D341Med (cell line): ENCODE data around the gene ZNF746.
A peak's percentile ranks its signal among the peaks of the same experiment; 100 is the strongest.
"Not testable (repeated sequence)": the region's sequence is repeated elsewhere in the genome, so short reads cannot be mapped to it uniquely, and the experiment has no call there.

ENCODE experiments used
- DNase-seq: peaks from one replicate; pipeline ENCODE4 v3.0.0; 2012; ENCODE audit warnings: low spot score

Gene ZNF746

DNA sequence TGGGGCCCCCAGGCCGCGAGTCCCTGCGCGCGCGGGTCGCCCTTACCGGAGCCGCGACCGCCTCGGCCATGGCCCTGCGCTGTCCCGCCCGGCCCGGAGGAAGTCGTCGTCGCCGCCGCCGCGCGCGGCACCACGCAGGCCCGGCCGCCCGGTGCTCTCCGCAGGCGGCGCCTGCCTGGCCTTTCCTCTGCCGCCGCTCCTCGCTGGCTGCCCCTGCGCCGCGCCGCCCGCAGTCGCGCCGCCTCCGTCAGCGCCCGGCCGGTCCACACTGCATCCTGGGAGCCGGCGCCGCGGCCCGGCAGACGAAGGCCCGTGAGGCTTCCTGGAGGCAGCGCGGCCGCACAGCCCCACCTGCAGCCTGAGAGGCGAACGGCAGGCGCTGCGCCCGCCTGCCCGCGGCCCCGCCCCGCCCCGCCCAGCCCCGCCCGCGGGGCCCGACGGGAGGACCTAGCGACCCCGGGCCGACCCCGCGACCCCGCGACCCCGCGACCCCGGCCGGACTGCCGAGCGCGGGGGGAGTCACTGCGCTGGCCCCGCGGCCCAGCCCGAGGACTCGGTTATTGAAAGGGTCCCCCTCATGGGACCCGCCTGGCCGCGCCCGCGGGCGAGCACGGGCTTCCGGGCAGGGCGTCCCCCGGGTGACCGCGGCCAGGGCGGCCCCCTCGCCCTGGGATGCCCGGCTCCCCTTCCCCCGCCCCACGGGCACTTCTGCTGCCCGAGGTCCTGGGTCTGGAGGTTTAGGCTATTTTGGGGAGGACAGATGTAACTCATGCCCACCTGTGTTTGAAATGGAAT lies at the start of gene ZNF746:
ZNF746 (minus strand) TSS at position 343 of the 795 bp plus-strand sequence; CDS start at position 70, 273 bp downstream.
- peak; percentile 98 for DNase-seq

GRCh38 chr7:149547126-149547525 lies 49.5 kb upstream of the ZNF746 start:
- DNase-seq, result no peak

GRCh38 chr7:149546331-149546730 lies 48.7 kb upstream of the ZNF746 start:
- no peak for DNase-seq

GRCh38 chr7:149544028-149544427 lies 46.4 kb upstream of the ZNF746 start:
- DNase-seq, result no peak

DNA sequence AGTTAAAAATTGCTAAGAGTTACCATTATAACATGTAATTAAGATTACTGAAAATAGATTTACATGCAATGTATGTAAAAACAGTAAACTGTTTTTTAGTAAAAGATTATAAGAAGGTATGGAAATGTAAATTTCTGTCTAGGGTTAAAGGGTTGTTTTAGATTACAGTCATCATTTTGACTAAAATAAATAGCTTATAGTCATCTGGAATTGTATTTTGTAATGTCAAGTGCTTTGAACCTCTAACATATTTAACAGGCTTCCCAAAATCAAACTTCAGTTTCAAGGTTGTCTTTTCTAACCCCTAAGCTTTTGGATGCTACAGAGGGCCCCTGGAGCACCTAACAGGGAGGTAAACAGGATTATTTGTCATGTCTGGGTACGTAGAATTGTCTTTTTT lies 35.0 kb upstream of the ZNF746 start:
- no peak for DNase-seq

DNA sequence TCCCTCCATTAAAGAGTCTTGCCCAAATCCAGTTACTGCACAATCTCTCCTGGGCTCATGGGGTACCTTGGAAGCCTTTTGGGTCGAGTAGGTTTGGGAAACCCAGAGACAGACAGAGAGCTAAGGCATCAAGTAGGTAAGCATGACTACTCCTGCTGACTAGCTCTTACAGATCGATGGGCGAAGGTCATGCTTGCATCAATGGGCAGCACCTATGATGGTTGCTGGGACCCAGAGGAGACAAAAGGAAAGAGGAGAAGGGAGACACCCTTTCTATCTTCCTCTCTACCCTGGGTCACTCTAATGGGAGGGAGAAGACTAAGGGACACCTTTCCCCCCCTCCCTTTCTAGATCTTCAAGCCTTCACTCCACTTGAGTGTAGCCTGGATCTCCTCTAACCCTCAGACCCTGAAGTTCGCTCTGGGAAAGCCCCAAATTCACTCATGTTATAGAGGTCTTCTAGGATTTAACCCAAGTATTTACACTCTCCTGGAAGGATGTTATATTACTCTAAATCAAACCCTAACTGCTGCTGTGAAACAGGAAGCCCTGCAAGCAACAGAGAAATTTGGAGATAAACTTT lies 31.6 kb upstream of the ZNF746 start:
- DNase-seq, result no peak

DNA sequence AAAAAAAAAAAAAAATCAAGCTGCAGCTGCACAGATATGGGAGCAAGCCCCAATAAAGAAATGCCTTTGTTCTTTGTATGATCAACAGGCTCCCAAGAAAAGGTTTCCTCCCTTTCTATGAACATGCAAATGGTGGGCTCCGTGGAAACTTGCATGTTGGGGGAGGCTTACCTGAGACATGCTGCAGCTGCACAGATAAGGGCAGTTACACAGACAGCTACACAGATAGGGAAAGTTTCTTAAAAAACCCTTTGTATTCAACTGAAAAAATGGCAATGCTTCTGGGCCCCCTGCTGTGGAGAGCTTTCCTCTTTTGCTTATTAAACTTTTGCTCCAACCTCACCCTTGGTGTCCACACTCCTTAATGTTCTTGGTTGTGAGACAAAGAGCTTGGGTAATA lies 29.8 kb upstream of the ZNF746 start:
- no peak for DNase-seq

GRCh38 chr7:149525280-149525679 lies 27.7 kb upstream of the ZNF746 start:
- DNase-seq, result no peak

DNA sequence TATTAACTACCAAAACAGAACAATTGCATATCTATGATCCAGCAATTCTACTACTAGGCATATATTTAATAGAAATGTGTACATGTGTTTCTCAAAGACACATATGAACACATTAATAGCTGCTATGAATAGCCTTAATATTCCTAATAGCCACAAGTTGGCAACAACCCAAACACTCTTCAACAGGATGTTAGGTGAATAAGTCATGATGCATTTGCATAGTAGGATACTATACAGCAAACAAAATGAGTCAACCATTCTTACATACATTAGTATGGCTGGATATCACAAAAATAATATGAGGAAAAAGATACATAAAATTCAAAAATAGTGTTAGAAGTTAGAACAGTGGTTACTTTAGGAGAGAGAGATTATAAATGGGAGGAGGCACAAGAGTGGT lies 26.8 kb upstream of the ZNF746 start:
- no peak for DNase-seq

- no peak for DNase-seq
Measured at GRCh38 chr7:149510248-149510647, 12.6 kb upstream of the ZNF746 start.

DNA sequence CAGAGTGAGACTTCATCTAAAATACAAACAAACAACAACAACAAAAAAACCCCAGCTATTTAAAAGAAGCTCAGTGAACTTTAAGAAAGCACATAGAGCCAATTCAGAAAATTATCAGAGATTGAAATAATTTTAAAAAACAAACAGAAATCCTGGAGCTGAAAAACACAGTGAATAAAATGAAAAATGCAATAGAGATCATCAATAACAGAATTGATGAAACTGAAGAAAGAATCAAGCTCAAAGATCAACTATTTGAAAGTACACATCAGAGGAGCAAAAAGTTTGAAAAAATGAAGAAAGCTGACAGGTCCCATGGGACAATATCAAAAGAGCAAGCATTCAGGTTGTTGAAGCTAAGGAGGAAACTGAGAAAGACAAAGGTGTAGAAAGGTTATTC lies 12.2 kb upstream of the ZNF746 start:
- DNase-seq, result no peak

DNA sequence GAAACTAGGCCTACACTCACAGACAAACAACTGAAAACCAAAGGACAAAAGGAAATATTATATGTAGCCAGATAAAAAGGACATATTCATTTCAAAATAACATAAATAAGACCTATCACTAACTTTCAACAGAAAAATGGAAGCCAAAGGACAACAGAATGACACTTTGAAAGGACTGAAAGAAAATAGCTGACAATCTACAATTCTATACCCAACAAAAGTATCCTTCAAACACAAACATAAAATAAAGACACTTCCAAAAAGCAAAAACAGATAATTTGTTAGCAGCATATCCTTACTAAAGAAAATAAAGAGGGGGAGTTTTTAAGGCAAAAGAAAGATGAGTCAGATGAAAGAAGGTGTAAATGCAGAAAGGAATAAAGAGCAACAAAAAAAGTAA lies 7.9 kb upstream of the ZNF746 start:
- DNase-seq, result no peak

DNA sequence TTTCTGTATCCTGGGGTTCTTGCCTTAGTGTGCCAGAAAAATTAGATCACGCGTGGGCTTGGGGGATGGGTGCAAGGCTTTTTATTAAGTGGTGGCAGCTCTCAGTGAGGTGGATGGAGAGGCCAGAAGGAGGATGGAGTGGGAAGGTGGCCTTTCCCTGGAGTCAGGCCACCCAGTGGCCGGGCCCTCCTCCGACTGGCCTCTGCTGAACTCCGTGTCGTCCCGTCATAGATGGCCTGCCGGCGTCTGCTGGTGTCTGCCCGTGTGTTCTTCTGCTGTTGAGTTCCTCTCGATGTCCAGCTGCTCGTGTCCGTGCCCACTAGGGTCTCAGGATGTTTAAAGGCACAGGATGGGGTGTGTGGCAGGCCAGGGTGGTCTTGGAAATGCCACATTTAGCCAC lies 4.0 kb upstream of the ZNF746 start:
- no peak for DNase-seq

DNA sequence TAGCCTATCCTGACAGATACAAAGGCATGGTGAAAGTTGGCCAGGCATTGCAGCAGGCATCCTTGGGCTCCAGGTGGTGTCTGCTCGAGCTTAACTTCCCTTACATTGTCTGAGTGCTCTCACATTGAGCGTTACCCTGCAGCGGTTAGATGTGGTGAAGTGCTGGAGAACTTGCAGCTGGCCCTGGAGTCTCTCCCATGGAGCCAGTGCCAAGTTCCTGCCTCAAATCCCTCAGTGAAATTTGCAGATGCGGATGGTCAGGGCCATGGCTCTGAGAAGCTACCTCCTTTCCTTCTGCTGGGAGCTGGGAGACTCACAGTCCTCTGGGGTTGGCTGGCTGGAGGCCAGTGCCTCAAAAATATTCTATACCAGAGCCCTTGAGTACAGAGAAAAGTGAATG lies 3.3 kb upstream of the ZNF746 start:
- DNase-seq, result no peak

DNA sequence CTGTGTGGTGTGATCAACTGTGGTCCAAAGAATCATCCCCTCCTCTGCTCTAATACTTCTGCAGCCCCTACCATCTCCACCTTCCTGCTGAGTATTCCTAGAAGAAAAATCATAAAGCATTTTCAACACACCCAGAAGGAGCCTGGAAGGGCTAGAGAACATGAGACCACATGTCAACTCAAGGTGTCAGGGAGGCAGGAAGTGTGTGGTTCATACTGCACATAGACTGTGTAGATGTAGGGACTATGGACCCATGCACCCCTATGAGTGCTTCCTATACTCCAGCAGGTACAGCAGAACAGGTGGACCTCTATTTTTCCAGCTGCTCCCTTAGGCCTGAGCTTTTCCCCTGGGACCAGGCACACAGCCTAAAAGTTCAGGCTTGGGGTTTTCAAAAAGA lies 2.6 kb upstream of the ZNF746 start:
- DNase-seq, result no peak

GRCh38 chr7:149498811-149499210 lies 1.2 kb upstream of the ZNF746 start:
- no peak for DNase-seq

GRCh38 chr7:149496642-149497391 lies 792 bp downstream of the ZNF746 start:
- DNase-seq, result peak; percentile 64

GRCh38 chr7:149495785-149496641 lies 1.6 kb downstream of the ZNF746 start:
- DNase-seq, result no peak

GRCh38 chr7:149494738-149495368 lies 2.8 kb downstream of the ZNF746 start:
- DNase-seq, result no peak

- not testable (repeated sequence) for DNase-seq
Measured at GRCh38 chr7:149493975-149494374, 3.6 kb downstream of the ZNF746 start.

DNA sequence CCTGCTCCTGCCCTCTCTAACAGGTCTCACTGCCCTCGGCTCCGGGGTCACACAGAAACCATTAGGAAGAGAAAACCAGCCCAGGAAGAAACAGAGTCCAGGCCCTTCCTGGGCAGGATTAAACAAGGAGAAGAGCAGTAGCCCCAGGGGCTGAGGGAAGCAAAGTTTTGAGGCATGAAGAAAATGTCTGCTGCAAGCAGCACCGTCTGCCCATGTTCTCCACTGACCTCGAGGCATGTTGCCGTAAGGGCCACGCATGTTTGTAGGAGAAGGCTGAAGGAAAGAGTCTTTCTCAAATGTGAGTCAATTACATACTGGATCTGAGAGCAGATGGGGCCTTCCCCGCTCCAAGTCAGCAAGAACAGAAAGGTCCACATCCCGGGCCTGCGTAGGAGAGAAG lies 4.2 kb downstream of the ZNF746 start:
- DNase-seq, result no peak
